GM12878 (cell line): ENCODE measurements around the gene TLE3. TPM values are rescaled to one million over a fixed set of nuclear protein-coding genes. Genes with fewer than 3 reads are reported as not detected.

Source experiments
- ATF7 ChIP-seq: fragments of 450-650 bp; IDR thresholded peaks from 2 replicates; pipeline ENCODE4 v1.6.1; 2016; ENCODE audit warnings: low read depth, mild to moderate bottlenecking
- BCL11A ChIP-seq: IDR thresholded peaks from 2 replicates; pipeline ENCODE4 v1.6.1; 2011; ENCODE audit warnings: low read depth, low read length
- CREB1 ChIP-seq: IDR thresholded peaks from 2 replicates; pipeline ENCODE4 v1.6.1; 2012; ENCODE audit warnings: low read depth, mild to moderate bottlenecking, inconsistent platforms
- EED ChIP-seq: sonication (generic); IDR thresholded peaks from 2 replicates; pipeline ENCODE4 v1.6.1; 2016; ENCODE audit warnings: antibody characterized with exemption, low read depth
- EZH2 ChIP-seq: IDR thresholded peaks from 2 replicates; pipeline ENCODE4 v1.6.1; 2012; ENCODE audit warnings: low read depth, mild to moderate bottlenecking, control low read depth, inconsistent platforms, low read length, borderline replicate concordance; ENCODE audit not compliant: control insufficient read depth
- FOXM1 ChIP-seq: IDR thresholded peaks from 2 replicates; pipeline ENCODE4 v1.6.1; 2012; ENCODE audit warnings: low read depth, mild to moderate bottlenecking, inconsistent platforms, low read length, moderate library complexity
- GATAD2B ChIP-seq: fragments of 450-650 bp; conservative IDR thresholded peaks from 2 replicates; pipeline ENCODE4 v1.6.1; 2017; ENCODE audit warnings: low read depth, mild to moderate bottlenecking, moderate library complexity
- HDAC6 ChIP-seq: fragments of 200-600 bp; sonication (generic); IDR thresholded peaks from one replicate; pipeline ENCODE4 v1.8.0; 2017; ENCODE audit warnings: antibody characterized with exemption; ENCODE audit not compliant: unreplicated experiment
- IRF4 ChIP-seq: IDR thresholded peaks from 2 replicates; pipeline ENCODE4 v1.6.1; 2011; ENCODE audit warnings: low read depth, low read length
- NBN ChIP-seq: fragments of 450-650 bp; IDR thresholded peaks from 2 replicates; pipeline ENCODE4 v1.6.1; 2016
- NR2C2 ChIP-seq: IDR thresholded peaks from 2 replicates; pipeline ENCODE4 v1.6.1; 2011; ENCODE audit warnings: borderline replicate concordance, low read depth; ENCODE audit not compliant: control insufficient read depth, insufficient read length
- PBX3 ChIP-seq: IDR thresholded peaks from 2 replicates; pipeline ENCODE4 v1.6.1; 2011; ENCODE audit warnings: mild to moderate bottlenecking, low read depth, low read length, moderate library complexity; ENCODE audit not compliant: insufficient replicate concordance
- RELA ChIP-seq: fragments of 450-650 bp; IDR thresholded peaks from 2 replicates; pipeline ENCODE4 v1.8.0; 2014; ENCODE audit warnings: borderline replicate concordance; ENCODE audit not compliant: partially characterized antibody
- SMARCA5 ChIP-seq: fragments of 450-650 bp; IDR thresholded peaks from 2 replicates; pipeline ENCODE4 v1.6.1; 2017; ENCODE audit warnings: mild to moderate bottlenecking
- TCF12 ChIP-seq: IDR thresholded peaks from 2 replicates; pipeline ENCODE4 v1.6.1; 2011; ENCODE audit warnings: low read depth, mild to moderate bottlenecking, low read length
- TCF7 ChIP-seq: IDR thresholded peaks from 2 replicates; pipeline ENCODE4 v1.6.1; 2014; ENCODE audit warnings: antibody characterized with exemption, borderline replicate concordance
- ZNF217 ChIP-seq: fragments of 450-650 bp; IDR thresholded peaks from 2 replicates; pipeline ENCODE4 v1.6.1; 2017; ENCODE audit warnings: antibody characterized with exemption, mild to moderate bottlenecking
- ZNF384 ChIP-seq: IDR thresholded peaks from 2 replicates; pipeline ENCODE4 v1.6.1; 2012; ENCODE audit warnings: low read depth, mild to moderate bottlenecking, low read length, improper control_type of control experiment, borderline replicate concordance
- ZZZ3 ChIP-seq: IDR thresholded peaks from 2 replicates; pipeline ENCODE4 v1.6.1; 2011; ENCODE audit warnings: low read depth; ENCODE audit not compliant: control insufficient read depth, insufficient read length
- polyA plus RNA-seq, 11 experiments: library from polyadenylated mRNA; depleted of rRNA in 4 of 11; unstranded in 6 of 11; stranded (reverse) in 5 of 11; fragments of >200 nt; fragmentation: Nextera tagmentation in 4 of 11; fragmentation: Illumina TruSeq in 1 of 11; extraction: Ambion mirVana in 4 of 11; extraction: Trizol in 1 of 11; gene quantifications; 1 replicate in 1 of 11; 2 replicates in 10 of 11; pipeline versions ENCODE4 v1.2.1 to v1.2.3, GENCODE V29; 2011 to 2016; ENCODE audit warnings: inconsistent platforms in 2 of 11, missing spikeins in 2 of 11, low read depth in 1 of 11
- total RNA-seq, 4 experiments: library from RNA; depleted of rRNA in 3 of 4; stranded (reverse); fragments of >200 nt in 3 of 4; fragmentation: Illumina TruSeq in 1 of 4; extraction: Trizol in 1 of 4; gene quantifications; 2 replicates each; pipeline versions ENCODE4 v1.2.1 to v1.2.3, GENCODE V29; 2013 to 2021
- TF ChIP-seq, protein P1 (sequence below): IDR thresholded peaks from 2 replicates; pipeline ENCODE4 v1.6.1; 2012; ENCODE audit warnings: mild to moderate bottlenecking, low read depth, low read length
- TF ChIP-seq, protein P2 (sequence below): fragments of 150-350 bp; IDR thresholded peaks from 2 replicates; pipeline ENCODE4 v1.6.1; 2014; ENCODE audit warnings: mild to moderate bottlenecking, low read depth, low read length
- TF ChIP-seq, protein P3 (sequence below): IDR thresholded peaks from 2 replicates; pipeline ENCODE4 v1.6.1; 2012; ENCODE audit warnings: low read depth, low read length, improper control_type of control experiment
- TF ChIP-seq, protein P4 (sequence below): IDR thresholded peaks from 2 replicates; pipeline ENCODE4 v1.6.1; 2011; ENCODE audit warnings: borderline replicate concordance, low read depth, mild to moderate bottlenecking, moderate library complexity, mixed read lengths, low read length; ENCODE audit not compliant: insufficient read depth; ENCODE audit errors: extremely low read length

Gene TLE3
- total and polyA plus RNA-seq, 10 of the 15 experiments (the other 5 are each of a cell fraction or from before 2014, with no cell fraction given): 1.2 to 65.5 (median 9.7) TPM

DNA sequence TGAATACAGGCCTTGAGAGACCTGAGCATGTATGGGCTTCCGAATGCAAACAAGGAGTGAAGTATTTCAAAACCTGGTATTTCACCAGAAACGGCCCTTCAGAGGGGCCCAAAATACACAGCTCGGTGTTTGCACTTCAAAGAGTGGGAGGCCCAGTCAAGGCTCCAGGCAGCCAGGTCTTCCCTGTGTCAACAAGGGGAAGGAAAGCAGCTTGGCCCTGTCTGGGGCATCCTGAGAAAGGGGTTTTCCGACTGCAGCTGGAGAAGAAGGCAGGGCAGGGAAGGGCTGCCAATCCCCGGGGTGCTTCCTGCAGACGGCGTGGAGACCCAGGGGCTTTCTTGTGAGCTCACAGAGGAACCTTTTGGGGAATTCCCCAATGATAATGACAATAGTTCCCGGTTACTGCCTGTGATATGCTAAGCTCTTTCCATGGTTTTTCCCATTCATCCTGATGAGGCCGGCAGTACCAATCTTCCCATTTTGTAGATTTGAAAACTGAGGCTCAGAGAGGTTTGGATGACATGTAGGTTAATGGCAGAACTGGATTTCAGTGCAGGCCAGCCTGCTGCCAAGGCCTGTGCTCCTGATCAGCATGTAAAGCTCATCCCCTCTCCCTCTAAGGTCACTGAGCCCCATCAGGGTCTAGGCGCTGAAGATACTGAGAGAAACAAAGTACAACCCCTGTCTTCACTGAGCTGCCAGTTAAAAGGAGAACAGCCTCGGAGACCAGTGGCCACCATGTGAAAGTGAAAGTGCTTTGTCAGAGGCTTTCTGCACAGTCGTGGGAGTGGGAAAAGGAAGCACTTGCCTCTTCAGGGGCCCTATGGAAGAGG is 43.0 kb upstream of the TLE3 start (continued):
- TF ChIP-seq, protein P1, sequence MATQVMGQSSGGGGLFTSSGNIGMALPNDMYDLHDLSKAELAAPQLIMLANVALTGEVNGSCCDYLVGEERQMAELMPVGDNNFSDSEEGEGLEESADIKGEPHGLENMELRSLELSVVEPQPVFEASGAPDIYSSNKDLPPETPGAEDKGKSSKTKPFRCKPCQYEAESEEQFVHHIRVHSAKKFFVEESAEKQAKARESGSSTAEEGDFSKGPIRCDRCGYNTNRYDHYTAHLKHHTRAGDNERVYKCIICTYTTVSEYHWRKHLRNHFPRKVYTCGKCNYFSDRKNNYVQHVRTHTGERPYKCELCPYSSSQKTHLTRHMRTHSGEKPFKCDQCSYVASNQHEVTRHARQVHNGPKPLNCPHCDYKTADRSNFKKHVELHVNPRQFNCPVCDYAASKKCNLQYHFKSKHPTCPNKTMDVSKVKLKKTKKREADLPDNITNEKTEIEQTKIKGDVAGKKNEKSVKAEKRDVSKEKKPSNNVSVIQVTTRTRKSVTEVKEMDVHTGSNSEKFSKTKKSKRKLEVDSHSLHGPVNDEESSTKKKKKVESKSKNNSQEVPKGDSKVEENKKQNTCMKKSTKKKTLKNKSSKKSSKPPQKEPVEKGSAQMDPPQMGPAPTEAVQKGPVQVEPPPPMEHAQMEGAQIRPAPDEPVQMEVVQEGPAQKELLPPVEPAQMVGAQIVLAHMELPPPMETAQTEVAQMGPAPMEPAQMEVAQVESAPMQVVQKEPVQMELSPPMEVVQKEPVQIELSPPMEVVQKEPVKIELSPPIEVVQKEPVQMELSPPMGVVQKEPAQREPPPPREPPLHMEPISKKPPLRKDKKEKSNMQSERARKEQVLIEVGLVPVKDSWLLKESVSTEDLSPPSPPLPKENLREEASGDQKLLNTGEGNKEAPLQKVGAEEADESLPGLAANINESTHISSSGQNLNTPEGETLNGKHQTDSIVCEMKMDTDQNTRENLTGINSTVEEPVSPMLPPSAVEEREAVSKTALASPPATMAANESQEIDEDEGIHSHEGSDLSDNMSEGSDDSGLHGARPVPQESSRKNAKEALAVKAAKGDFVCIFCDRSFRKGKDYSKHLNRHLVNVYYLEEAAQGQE: no peak
- peak; percentile 47; the same call in 1 of the 2 replicates for TF ChIP-seq NBN
- TF ChIP-seq RELA: peak; percentile 89
- 0 out of 2 replicates have a peak, but pooled peaks have one; percentile 69 for TF ChIP-seq ZNF217
- TF ChIP-seq NR2C2: no peak
- TF ChIP-seq TCF7: peak; percentile 40; the same call in 1 of the 2 replicates
- peak; percentile 34; the same call in 1 of the 2 replicates for TF ChIP-seq CREB1
- peak; percentile 33; the same call in 1 of the 2 replicates for TF ChIP-seq ATF7
- TF ChIP-seq IRF4: 0 out of 2 replicates have a peak, but pooled peaks have one; percentile 13
- TF ChIP-seq, protein P2, sequence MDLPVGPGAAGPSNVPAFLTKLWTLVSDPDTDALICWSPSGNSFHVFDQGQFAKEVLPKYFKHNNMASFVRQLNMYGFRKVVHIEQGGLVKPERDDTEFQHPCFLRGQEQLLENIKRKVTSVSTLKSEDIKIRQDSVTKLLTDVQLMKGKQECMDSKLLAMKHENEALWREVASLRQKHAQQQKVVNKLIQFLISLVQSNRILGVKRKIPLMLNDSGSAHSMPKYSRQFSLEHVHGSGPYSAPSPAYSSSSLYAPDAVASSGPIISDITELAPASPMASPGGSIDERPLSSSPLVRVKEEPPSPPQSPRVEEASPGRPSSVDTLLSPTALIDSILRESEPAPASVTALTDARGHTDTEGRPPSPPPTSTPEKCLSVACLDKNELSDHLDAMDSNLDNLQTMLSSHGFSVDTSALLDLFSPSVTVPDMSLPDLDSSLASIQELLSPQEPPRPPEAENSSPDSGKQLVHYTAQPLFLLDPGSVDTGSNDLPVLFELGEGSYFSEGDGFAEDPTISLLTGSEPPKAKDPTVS: no peak
- 0 out of 2 replicates have a peak, but pooled peaks have one; percentile 31 for TF ChIP-seq GATAD2B
- no peak for TF ChIP-seq ZNF384
- peak; percentile 67; the same call in 1 of the 2 replicates for TF ChIP-seq SMARCA5
- TF ChIP-seq TCF12: 0 out of 2 replicates have a peak, but pooled peaks have one; percentile 15
- no peak for TF ChIP-seq EZH2
- TF ChIP-seq, protein P3, sequence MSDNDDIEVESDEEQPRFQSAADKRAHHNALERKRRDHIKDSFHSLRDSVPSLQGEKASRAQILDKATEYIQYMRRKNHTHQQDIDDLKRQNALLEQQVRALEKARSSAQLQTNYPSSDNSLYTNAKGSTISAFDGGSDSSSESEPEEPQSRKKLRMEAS: no peak
- TF ChIP-seq, protein P4, sequence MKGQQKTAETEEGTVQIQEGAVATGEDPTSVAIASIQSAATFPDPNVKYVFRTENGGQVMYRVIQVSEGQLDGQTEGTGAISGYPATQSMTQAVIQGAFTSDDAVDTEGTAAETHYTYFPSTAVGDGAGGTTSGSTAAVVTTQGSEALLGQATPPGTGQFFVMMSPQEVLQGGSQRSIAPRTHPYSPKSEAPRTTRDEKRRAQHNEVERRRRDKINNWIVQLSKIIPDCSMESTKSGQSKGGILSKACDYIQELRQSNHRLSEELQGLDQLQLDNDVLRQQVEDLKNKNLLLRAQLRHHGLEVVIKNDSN: no peak
- no peak for TF ChIP-seq BCL11A
- TF ChIP-seq HDAC6: no peak
- TF ChIP-seq PBX3: peak; percentile 20
- TF ChIP-seq EED: peak; percentile 90
- TF ChIP-seq ZZZ3: no peak
- no peak for TF ChIP-seq FOXM1
